GM15510 (cell line): ENCODE data around the gene SREK1.
A peak's percentile ranks its signal among the peaks of the same experiment; 100 is the strongest.

ENCODE experiments used
- POLR2A ChIP-seq: IDR thresholded peaks from 3 replicates; pipeline ENCODE4 v1.6.1; 2011; ENCODE audit warnings: borderline replicate concordance; ENCODE audit not compliant: insufficient read length; ENCODE audit errors: extremely low read depth

Gene SREK1

GRCh38 chr5:66144074-66144833 lies at the start of gene SREK1:
SREK1 (plus strand) TSS chr5:66144300; CDS start chr5:66144377, 77 bp downstream.
- TF ChIP-seq POLR2A: peak; percentile 90

- no peak for TF ChIP-seq POLR2A
These were observed 43.2 kb upstream of the SREK1 start for GRCh38 chr5:66100851-66101250.

- no peak for TF ChIP-seq POLR2A
These were observed 30.9 kb upstream of the SREK1 start for GRCh38 chr5:66113160-66113559.

- no peak for TF ChIP-seq POLR2A
These were observed 25.8 kb upstream of the SREK1 start for GRCh38 chr5:66118304-66118703.

GRCh38 chr5:66122379-66123034 lies 21.6 kb upstream of the SREK1 start:
- TF ChIP-seq POLR2A: no peak

GRCh38 chr5:66129144-66129543 lies 15.0 kb upstream of the SREK1 start:
- no peak for TF ChIP-seq POLR2A

GRCh38 chr5:66130493-66130892 lies 13.6 kb upstream of the SREK1 start:
- TF ChIP-seq POLR2A: no peak

- no peak for TF ChIP-seq POLR2A
These were observed 9.7 kb upstream of the SREK1 start for GRCh38 chr5:66134407-66134861.

- TF ChIP-seq POLR2A: no peak
These were observed 8.0 kb upstream of the SREK1 start for GRCh38 chr5:66136053-66136452.

GRCh38 chr5:66138637-66139317 lies 5.3 kb upstream of the SREK1 start:
- TF ChIP-seq POLR2A: no peak

GRCh38 chr5:66139318-66139712 lies 4.8 kb upstream of the SREK1 start:
- no peak for TF ChIP-seq POLR2A

GRCh38 chr5:66142417-66142816 lies 1.7 kb upstream of the SREK1 start:
- no peak for TF ChIP-seq POLR2A

GRCh38 chr5:66143473-66144073 lies 527 bp upstream of the SREK1 start:
- TF ChIP-seq POLR2A: no peak

- no peak for TF ChIP-seq POLR2A
These were observed 812 bp downstream of the SREK1 start for GRCh38 chr5:66144834-66145390.

- TF ChIP-seq POLR2A: no peak
These were observed 1.6 kb downstream of the SREK1 start for GRCh38 chr5:66145737-66146136.
